ENCODE results near the gene ELL. TPM values are rescaled to one million over a fixed set of nuclear protein-coding genes. Genes with fewer than 3 reads are reported as not detected.

ELL gene
- total and polyA plus RNA-seq, 9 of the 15 experiments (the other 6 are each of a cell fraction or from before 2014, with no cell fraction given), result 0.24 to 22.5 (median 4.1) TPM

- no peak for TF ChIP-seq HNRNPL (IDR thresholded peaks at IDR 0.05; ENCODE audit: low read depth, low read length)
- TF ChIP-seq ZNF23 (CRISPR knock-in tag; IDR thresholded peaks at IDR 0.05), result no peak
- no peak for TF ChIP-seq NR0B1 (IDR thresholded peaks at IDR 0.05; ENCODE audit: partially characterized antibody)
- TF ChIP-seq RHOXF2B (CRISPR knock-in tag; conservative IDR thresholded peaks at IDR 0.05), result no peak
- no peak for TF ChIP-seq USF2 (CRISPR knock-in tag; IDR thresholded peaks at IDR 0.05)
- TF ChIP-seq POLR2AphosphoS2 (IDR thresholded peaks at IDR 0.05; ENCODE audit: low read length), result no peak
- TF ChIP-seq TSC22D4 (tag; IDR thresholded peaks at IDR 0.05), result no peak
- no peak for TF ChIP-seq KDM4B (IDR thresholded peaks at IDR 0.05; ENCODE audit: borderline replicate concordance in 2 of 2, low read depth in 1 of 2)
- no peak for TF ChIP-seq ZSCAN32 (CRISPR knock-in tag; IDR thresholded peaks at IDR 0.05)
- TF ChIP-seq ZNF280B (CRISPR knock-in tag; IDR thresholded peaks at IDR 0.05), result no peak
- no peak for TF ChIP-seq GABPB2 (CRISPR knock-in tag; conservative IDR thresholded peaks at IDR 0.05)
- no peak for TF ChIP-seq FIP1L1 (IDR thresholded peaks at IDR 0.05; ENCODE audit: low read depth, low read length, poor library complexity, severe bottlenecking)
- TF ChIP-seq ATF3 (IDR thresholded peaks at IDR 0.05), result no peak
- TF ChIP-seq ATF3 (CRISPR knock-in tag; conservative IDR thresholded peaks at IDR 0.05), result no peak
- TF ChIP-seq ZNF224 (CRISPR knock-in tag; IDR thresholded peaks at IDR 0.05), result no peak
- no peak for TF ChIP-seq SOX6 (IDR thresholded peaks at IDR 0.05)
- TF ChIP-seq NR2C2 (CRISPR knock-in tag; IDR thresholded peaks at IDR 0.05), result no peak
- TF ChIP-seq NR2C2 (tag; IDR thresholded peaks at IDR 0.05), result no peak
- TF ChIP-seq PTTG1 (tag; IDR thresholded peaks at IDR 0.05; ENCODE audit: low read depth), result no peak
- TF ChIP-seq FOXM1 (IDR thresholded peaks at IDR 0.05; ENCODE audit: low read depth), result no peak
- no peak for TF ChIP-seq FOXM1 (CRISPR knock-in tag; IDR thresholded peaks at IDR 0.05; ENCODE audit: low read depth)
- no peak for TF ChIP-seq THAP12 (CRISPR knock-in tag; IDR thresholded peaks at IDR 0.05)
Observed at GRCh38 chr19:18397242-18398202, 124.3 kb downstream of the ELL start, which contains the start of gene LRRC25 (continued).
